Activated CD4-positive, alpha-beta T cell treated with anti-CD3 and anti-CD28 coated beads, Interleukin-2, amount 50 U/mL, for 24 hours (primary cell): ENCODE results near the gene KREMEN1.
"Not testable (repeated sequence)": the region's sequence is repeated elsewhere in the genome, so short reads cannot be mapped to it uniquely, and the experiment has no call there.

Experiments
- DNase-seq, 2 donors: peaks; one replicate each; pipeline ENCODE4 v3.0.0-alpha.2; 2020; ENCODE audit warnings: low read depth in 1 of 2, low spot score in 1 of 2

The KREMEN1 gene

DNA sequence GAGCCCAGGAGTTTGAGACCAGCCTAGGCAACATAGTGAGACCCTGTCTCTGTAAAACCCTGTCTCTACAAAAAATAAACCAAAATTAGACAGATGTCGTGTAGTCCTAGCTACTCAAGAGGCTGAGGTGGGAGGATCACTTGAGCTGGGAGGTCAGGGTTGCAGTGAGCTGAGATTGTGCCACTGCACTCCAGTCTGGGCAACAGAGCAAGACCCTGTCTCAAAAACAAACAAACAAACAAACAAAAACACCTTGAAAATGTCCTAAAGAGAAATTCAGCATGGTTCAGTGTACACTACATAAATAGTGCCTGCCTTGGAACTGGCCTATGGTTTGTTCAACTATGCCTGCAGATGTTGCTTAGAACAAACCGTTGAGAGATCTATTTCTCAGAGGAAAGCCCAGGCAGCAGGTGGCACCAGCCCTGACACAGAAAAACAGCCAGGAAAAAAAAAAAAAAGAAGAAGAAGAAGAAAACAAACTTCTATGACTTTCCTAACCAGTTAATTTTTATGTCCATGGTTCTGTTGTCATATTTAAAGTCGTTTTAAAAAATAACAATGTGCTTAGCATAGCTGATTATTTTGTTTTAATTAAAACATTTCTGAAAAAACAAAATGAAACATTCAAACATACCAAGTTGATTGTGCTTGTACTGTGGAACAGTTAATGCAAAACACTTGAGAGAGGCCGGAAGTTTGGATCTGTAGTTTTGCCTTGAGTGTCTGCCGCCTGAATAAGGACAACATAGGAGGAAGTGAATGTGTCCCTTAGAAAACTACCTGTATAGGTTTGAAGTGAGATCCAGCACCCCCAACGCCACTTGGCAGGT lies 5.4 kb downstream of the KREMEN1 start:
- no peak for DNase-seq

DNA sequence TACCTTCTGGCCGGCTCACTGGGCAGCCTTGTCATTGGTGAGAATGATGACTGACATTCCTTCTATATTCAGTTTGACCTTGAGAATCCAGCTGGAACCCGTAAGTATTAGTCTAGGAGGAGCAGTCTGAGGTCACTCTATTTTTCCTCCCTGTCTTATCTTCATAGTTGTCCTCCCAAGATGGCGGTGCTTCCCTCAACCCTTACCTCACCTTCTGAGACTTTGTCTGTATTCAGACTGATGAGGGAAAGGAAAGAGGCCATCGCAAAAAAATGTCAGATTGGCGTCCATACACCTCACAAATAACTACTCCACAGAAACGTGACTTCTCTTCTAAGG lies 6.0 kb downstream of the KREMEN1 start:
- no peak for DNase-seq

DNA sequence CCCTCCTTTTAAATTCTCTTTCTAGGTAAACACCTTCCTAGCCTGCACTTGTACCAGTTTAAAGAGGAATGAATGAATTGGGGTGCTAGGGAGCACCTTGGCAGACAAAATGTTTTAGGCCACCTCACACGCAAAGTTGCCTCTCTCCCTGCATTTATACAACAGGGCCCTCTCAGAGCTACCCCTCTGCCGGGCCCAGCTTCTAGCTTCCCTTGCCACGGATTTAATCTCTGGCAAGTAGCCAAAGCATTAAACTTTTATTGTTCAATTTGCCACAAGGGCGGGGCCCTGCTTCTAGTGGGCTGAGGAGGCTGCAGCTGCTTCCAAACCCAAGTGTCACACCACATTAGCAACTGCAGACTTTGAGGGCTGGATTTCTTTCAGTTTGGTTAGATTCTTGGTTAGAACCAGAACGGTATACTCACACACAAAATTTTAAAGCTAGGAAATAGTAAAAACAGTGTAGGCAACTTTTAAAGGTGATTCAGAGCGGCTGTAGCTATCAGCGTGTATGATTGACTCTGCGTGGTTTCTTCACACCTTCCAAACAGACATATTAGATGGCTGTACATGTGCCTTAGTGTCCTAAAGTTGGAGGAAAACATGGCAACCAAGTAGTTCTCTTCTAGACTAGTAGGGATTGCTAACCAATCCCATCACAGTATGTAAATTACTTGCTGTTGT lies 6.5 kb downstream of the KREMEN1 start:
- DNase-seq: no peak

DNA sequence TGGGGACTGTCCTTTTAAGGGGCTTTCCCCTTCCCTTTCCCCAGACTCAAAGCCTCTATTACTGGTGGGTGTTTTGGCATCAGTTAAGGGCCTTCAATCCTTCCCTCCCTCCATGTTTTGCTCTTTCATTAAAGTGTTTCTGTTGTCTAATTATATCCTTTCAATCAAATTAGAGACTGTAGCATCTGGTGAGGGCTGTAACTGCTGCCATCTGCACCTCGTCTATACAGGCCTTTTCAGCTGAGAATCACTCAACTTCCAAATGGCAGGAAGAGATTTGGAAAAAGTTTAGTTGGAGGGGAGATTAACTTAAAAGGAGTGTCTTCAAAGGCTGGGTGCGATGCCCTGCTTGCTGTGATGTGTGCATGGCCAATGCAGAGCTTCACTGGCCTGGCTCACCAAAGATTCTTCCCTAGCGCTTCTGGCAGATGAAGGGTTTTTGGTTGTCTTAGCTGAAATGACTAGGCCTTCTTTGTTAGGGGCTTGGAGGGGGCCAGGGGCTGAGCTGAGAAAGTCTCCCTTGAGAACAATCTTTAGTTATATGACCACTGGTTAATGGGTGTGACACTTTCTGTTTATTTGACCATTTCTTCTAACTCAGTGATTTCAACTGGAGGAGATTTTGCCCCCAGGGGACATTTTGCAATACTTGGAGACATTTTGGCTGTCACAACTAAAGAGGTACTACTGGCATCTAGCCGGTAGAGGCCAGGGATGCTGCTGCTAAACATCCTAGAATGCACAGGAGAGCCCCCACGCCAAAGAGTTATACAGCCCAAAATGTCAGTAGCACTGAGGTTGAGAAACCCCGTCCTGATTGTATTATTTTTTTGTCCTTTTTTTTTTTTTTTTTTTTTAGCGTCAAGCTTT lies 7.5 kb downstream of the KREMEN1 start:
- no peak for DNase-seq

DNA sequence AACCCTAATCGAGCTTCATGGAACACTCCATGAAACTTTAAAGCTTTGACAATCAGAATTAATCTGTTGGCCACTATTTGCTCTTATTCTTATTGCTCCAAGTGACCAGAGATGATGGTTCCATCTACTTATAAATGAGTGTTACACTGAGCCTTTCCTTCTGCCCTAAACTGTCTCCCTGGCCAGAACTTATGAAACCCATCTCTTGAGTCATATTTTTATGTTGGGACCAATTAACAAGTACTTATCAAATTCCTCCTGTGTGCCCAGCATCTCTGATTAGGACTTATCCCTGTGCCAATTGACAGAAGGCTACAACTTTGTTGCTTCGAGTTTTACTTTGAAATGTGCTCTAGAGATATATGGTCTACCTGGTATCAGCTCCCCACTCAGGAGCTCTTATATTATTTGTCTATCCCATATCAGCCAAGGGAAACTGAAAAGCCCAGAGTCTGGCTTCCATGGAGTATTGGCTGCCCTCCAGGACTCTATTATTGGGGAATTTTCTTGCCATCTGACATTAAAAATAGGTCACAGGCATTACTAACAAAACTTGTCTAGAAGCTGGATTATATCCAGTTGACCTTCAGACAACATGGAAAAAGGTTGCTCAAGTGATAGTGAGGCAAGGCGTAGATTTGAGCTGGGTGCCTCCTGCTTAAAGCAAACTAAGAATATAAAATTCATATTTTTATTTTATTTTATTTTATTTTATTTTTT lies 8.8 kb downstream of the KREMEN1 start:
- DNase-seq: no peak

DNA sequence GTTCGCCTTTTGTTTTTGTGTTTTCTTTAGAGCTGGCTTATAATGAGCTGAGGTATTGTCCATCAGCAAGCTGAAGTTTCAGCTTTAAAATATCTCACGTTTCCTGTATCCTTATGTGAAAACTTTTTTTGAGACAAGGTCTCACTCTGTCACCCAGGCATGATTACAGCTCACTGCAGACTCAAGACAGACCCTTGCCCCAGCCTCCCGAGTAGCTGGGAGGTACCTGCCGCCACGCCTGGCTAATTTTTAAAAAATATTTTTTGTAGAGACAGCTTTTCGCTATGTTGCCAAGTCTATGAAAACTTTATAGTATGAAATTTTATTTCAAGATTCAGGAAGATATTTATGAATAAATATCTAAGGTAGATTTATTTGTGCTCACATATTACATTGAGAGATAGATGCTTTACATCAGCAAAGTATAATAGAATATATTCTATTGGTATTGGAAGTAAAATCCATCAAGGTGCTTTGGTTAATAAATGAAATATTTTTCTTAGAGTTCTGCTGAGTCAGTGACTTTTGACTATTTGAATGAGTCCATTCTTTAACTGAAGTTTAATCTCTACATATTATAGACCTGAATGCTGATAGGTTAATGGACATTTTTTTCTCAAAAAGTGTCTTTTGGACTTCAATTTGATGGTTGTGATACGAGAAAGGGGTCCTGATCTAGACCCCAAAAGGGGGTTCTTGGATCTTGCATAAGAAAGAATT lies 10.2 kb downstream of the KREMEN1 start:
- DNase-seq: no peak

DNA sequence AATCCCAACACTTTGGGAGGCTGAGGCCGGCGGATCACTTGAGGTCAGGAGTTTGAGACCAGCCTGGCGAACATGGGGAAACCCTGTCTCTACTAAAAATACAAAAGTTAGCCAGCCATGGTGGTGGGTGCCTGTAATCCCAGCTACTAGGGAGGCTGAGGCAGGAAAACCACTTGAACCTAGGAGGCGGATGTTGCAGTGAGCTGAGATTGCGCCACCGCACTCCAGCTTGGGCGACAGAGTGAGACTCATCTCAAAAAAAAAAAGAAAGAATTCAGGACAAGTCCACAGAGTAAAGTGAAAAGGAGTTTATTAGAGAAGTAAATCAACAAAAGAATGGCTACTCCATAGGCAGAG lies 10.7 kb downstream of the KREMEN1 start:
- not testable (repeated sequence) for DNase-seq

DNA sequence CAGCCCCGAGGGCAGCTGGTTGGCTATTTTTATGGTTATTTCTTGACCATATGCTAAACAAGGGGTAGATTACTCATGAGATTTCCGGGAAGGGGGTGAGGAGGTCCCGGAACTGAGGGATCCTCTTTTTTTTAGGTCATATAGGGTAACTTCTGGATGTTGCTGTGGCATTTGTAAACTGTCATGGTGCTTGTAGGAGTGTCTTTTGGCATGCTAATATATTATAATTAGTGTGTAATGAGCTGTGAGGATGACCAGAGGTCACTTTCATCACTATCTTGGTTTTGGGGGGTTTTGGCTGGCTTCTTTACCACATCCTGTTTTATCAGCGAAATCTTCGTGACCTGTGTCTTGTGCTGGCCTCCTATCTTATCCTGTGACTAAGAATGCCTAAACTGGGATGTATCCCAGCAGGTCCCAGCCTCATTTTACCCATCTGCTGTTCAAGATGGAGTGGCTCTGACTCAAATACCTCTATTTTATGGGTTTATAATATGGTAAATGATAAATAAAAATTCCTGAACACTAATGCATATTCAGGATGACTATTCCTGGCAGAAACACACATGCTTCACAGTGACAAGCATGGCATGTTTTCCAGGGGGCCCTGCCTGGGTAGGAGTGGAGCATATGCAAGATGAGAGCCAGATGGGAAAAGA lies 11.2 kb downstream of the KREMEN1 start:
- DNase-seq: no peak

DNA sequence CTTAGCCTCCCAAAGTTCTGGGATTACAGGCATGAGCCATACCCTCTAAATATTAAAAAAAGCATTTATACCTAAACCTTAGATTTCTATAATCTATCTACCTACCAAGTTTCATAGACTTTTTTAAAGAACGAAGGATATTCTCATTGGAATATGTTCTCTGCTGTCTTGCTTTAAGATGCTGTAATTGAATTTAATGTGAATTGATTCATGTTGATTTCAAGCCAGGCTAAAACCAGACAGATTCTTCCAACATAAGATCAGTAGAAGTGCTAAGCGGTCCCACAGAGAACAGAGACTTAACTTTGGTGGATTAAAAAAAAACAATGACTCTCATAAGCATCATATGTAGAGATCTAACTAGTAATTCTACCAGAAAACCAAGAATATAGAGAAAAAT lies 14.2 kb downstream of the KREMEN1 start:
- DNase-seq: no peak

DNA sequence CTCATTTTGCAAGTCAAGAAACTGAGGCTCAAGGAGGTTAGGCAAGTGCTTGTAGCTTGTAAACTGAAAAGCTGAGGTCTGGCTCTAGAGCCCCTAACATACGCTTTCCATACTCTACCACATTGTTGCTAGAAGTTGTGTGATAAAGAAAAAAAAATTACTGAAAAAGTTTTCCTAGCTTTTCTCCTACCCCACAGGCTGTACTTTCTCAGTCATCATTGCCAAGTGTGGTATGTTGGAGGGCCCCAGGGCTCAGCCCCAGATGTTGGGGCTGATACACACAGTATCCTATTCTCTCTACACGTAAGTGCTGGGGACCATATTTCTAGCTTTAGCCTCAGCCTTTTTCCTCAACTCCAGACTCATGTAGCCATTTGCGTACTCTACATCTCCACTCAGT lies 16.0 kb downstream of the KREMEN1 start:
- no peak for DNase-seq

DNA sequence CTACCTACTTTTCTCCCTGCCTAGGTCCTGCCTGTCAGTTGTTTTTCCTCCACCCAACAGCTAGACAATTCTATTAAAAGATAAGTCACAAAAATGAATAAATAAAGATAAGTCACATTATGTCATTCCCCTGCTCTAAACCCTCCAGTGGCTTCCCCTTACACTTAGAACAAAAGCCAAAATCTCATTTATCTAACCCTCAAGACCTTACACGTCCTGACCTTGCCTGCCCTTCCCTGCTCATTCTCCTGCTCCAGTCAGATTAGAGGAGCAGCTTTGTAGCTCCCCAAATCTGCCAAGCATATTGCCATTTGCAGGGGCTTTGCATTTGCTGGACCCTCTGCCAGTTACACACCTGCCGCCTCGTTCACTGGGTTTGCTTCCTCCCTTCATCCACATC lies 16.7 kb downstream of the KREMEN1 start:
- no peak for DNase-seq

DNA sequence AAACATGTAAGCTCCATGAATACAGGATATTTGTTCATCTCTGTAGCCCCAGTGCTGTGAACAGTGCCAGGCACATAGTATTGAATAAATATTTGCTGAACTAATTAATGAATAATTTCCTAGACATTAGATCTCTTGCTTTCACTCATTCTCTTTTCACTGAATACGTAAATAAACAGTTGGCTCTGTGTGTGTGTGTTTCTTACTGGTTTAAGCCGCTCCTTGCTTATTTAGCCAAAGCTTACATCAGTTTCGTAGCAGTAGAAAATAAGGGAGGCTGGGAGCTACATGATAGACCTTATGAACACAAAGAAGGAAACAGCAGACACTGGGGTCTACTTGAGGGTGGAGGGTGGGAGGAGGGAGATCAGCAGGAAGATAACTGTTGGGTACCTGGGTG lies 17.2 kb downstream of the KREMEN1 start:
- no peak for DNase-seq

DNA sequence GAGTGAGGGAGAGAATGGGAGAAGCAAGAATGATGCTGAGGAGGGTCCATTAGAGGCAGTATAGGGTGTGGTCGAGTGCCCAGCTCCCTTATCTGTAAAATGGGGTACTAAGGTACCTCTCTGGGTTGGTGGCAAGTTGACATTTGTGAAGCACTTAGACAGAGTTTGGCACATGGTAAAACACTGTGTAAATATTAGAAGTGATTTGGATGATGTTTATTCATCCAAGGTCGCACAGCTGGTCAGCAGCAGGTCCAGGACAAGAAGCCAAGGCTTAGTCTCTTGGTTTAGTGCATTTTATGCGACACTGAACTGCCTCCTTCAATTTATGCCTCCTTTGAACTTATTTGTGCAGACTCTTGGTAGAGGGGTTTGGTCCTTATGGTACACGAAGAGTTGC lies 19.4 kb downstream of the KREMEN1 start:
- DNase-seq: no peak

DNA sequence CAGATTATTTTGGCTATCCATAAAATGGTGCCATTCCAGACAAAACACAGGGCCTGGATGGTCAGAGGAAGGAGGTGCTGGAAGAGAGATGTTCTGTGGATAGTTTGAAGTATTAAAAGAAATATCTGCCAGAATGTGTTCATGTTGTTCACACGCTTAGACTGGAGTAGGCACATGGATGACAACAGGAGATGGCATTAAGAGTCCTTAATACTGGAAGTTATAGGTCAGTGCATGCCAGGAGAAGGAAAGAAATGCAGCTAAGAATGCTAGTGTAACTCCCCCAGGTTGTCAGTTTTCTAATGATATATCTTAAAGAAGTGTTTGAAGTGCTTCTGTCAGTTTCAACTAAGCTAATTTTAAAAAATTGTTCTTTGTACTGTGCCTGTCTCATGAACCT lies 20.2 kb downstream of the KREMEN1 start:
- no peak for DNase-seq

DNA sequence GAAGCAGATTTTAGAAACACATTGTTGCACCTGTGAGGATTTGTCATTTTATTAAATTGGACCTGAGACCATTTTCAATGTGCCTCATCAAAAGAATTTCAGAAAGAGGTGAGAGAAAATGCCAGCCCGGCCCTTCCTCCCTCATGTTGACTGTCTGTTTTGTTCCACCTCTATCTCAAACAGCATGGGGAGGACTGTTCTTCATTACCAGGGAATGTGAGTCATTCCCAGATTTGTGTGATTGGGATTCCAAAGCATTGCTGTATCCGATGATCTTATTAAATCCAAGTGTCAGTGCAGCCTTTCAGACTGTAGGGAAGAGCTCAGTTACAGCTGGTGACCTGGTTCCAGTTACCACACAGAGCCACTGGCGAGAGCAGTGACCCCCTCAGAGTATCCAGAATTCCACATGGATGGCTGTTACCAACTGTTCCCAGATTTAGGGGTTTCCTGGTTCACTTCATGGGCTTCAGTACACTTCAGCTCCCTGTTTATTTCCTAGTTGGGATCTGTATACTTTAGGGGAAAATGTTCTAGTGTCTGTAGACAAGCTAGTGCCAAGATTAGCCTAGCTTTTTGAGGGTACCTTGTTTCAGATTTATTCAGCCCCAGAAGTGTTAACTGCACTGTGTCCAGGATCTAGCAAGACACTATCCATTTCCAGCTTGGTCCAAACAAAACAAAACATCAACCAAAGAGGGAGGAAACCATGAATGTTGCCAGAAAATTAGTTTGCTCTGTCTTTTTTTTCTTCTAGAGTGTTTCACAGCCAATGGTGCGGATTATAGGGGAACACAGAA lies 20.9 kb downstream of the KREMEN1 start:
- DNase-seq: no peak

DNA sequence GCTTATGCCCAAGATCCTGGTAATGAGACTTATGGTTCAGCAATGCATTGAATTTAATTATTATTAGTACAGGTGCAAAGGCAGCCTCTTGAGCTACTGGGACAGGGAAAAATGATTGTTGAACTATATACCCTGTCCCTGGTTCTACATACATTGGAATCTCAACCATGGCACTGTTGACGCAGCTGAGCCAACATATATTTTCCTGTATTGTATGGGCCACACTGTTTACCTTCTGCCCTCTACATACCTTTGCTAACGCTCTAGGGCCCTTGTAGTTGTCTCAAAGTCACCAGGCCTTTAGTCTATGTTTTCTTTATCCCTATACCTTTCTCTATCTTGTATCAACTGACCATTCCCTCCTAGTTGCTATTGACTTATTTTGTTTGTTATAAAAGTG lies 22.6 kb downstream of the KREMEN1 start:
- DNase-seq: no peak

DNA sequence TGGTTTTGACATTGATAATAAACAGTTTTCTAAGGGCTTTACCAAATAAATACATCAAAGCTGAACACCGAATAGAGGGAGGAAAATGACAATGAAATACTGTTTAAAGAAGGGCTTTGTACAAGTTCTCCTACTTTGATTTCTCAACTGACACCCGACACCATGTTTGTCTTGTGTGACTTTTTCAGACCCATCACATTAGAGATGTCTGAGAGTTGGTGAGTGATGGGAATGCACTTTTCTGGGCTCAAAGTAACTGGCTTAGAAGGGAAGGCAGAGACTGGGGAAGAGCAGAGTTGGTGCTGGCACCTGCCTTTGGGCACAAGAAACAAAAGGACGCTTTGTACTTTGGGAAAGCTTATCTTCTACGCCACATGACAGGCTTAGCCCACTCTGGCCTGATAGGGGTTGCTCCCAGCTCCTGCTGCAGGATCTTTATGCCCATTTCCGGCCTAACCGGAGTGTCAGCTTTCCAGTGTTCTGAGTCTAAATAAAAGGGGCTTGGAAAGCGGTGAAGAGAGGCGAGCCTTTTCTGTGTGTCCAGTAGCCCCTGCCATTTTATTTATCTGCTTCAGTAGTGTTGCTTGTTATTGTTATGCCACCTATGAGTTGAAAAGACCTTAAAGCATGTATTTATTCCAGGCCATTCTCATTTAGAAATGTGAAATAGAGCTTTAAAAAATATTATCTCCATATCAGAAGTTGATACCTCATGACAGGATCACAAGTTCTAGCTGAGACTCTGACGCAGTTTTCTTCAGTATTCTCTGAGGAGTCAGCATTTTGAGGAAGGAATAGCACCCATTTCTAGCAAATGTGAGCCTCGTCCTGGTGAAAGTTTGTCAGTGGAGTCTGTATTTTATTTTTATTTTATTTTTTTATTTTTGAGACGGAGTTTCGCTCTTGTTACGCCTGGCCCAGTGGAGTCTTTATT lies 24.2 kb downstream of the KREMEN1 start:
- no peak for DNase-seq

DNA sequence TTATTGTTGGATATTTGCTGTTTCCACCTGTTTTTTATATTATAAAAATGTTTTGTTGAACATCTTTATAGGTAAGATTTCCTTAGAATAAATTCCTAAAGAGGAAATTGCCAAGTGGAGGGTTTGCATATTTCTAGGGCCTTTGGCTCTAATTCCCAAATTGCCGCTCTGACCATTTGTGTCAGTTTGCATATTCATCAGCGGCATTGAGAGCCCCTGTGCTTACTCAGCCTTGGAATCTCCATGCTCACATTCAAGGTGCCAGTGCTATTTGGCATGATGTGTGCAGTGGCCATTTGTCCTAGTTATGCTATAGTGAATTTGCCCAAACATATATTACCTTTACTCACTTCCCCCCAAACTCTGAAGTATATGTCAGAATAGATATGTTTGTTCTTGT lies 25.5 kb downstream of the KREMEN1 start:
- DNase-seq: no peak
